ENCODE measurements around the gene CGNL1.
A peak's percentile ranks its signal among the peaks of the same experiment; 100 is the strongest.

Gene CGNL1

GRCh38 chr15:57592836-57593420 lies 216.6 kb downstream of the CGNL1 start:
- Histone ChIP-seq H3K27ac (no peak overlapping the region), H3K27me3 (peaks cover 21% of the 10 kb centered on the region), H3K36me3 (no peaks in the 10 kb centered on the region), H3K9me3 (peaks cover 11% of the 10 kb centered on the region), H3K4me3 (no peak overlapping the region), H4K20me1 (no peaks in the 10 kb centered on the region), H3K4me2 (no peak overlapping the region), H3K9ac (no peak overlapping the region), H3K4me1 (peaks cover 8% of the 10 kb centered on the region)
- no peak for TF ChIP-seq Cebpa-rat (IDR thresholded peaks at IDR 0.05)

DNA sequence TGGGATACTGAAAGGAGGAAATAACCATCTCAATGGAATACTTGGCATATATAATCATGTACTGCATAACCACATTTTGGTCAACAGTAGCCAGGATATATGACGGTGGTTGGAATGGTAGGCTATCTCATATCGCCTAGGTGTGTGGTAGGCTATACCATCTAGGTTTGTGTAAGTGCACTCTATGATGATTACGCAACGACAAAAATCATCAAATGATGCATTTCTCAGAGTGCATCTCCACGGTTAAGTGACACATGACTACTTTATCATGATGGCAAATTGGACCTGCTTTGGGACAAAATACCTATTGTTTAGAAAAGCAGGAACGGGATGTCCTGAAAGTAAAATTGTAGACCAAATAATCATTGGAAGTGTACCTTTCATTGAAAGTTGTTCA lies 218.2 kb downstream of the CGNL1 start:
- no peaks in the 10 kb centered on the region for H3K36me3 ChIP-seq
- 0 out of 2 replicates have a peak overlapping the region, but pooled peaks have one; percentile 22 for H3K4me2 ChIP-seq
- H3K9ac ChIP-seq = no peak overlapping the region
- no peak overlapping the region for H3K27ac ChIP-seq
- H4K20me1 ChIP-seq = no peaks in the 10 kb centered on the region
- TF ChIP-seq Cebpa-rat (IDR thresholded peaks at IDR 0.05) = peak; percentile 33; the same call in 1 of the 2 replicates
- peaks cover 11% of the 10 kb centered on the region for H3K9me3 ChIP-seq
- H3K4me3 ChIP-seq = no peak overlapping the region
- peaks cover 21% of the 10 kb centered on the region for H3K27me3 ChIP-seq
- peaks cover 13% of the 10 kb centered on the region for H3K4me1 ChIP-seq

DNA sequence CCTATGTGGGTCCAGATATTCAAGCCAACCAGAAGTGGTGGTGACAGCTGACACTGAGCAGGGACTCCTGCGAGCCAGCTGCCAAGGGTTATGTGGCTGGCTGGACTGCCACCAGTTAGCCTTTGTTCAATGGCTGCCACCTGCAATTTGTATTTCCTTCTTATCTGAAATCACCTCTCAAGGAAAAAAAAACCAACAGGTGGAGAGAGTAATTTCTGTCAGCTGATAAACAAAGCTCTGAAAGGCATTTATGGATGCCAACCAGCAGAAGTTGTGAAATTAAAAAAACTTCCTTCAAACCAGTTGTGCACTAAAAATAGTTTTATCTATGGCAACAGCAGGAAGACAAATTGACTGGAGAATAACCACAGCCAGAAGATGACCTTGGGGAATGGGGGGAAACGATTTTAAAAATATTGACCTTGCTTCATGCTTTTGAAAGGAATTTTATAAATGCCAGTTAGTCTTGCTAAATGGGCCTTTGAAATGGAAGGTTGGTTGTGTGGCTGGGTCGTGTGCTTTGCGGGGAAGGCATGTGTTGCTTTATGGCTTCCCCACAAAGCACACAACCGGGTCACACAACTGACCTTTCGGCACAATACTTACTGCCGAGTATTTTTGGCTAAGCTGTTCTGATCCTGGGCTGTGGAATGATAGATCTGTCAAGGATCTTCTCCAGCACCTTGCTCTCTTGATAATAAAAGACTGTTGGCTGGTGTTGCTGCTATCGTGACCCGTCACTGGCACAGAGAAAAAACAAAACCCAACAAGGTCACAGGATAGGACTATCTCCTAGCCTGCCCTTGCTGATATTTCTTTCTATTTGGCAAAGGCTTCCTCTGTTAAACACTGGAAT lies 218.9 kb downstream of the CGNL1 start:
- H4K20me1 ChIP-seq = no peaks in the 10 kb centered on the region
- no peak overlapping the region for H3K4me3 ChIP-seq
- peaks cover 21% of the 10 kb centered on the region for H3K27me3 ChIP-seq
- peaks cover 14% of the 10 kb centered on the region for H3K4me1 ChIP-seq
- no peak overlapping the region for H3K9ac ChIP-seq
- H3K9me3 ChIP-seq = peaks cover 11% of the 10 kb centered on the region
- no peak overlapping the region for H3K27ac ChIP-seq
- H3K36me3 ChIP-seq = no peaks in the 10 kb centered on the region
- peak overlapping the region; percentile 22; the same call in 1 of the 2 replicates for H3K4me2 ChIP-seq
- TF ChIP-seq Cebpa-rat (IDR thresholded peaks at IDR 0.05) = no peak

DNA sequence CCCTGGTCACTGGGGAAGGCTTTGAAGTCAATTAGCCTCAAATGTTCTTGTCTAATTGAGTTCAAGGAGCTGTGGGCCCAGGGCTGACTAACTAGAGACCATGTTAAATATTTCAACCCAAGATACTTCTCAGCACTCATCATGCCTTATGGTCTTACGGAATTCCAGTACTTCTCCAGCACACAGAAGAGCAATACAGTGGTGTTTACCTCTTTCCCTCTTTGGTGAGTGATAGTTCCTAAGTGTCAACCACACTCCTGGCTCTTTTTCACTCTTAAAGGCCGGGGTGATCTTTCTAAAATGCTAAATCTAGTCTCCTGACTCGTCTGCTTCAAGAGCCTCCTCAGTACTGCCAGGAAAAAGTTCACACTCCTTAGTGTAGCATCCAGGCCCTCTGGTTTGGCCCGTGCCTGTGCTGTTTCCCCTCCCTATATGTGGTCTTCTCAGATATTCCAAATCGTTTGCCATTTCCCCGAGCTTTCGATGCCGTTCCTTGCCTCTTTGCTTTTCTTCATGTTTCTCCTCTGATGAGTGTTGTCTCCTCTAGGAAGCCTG lies 220.1 kb downstream of the CGNL1 start:
- Histone ChIP-seq H3K9me3 (peaks cover 11% of the 10 kb centered on the region), H3K4me3 (no peak overlapping the region), H4K20me1 (no peaks in the 10 kb centered on the region), H3K4me2 (no peak overlapping the region), H3K4me1 (peaks cover 14% of the 10 kb centered on the region), H3K9ac (no peak overlapping the region), H3K36me3 (no peaks in the 10 kb centered on the region), H3K27me3 (peaks cover 14% of the 10 kb centered on the region), H3K27ac (no peak overlapping the region)
- no peak for TF ChIP-seq Cebpa-rat (IDR thresholded peaks at IDR 0.05)

DNA sequence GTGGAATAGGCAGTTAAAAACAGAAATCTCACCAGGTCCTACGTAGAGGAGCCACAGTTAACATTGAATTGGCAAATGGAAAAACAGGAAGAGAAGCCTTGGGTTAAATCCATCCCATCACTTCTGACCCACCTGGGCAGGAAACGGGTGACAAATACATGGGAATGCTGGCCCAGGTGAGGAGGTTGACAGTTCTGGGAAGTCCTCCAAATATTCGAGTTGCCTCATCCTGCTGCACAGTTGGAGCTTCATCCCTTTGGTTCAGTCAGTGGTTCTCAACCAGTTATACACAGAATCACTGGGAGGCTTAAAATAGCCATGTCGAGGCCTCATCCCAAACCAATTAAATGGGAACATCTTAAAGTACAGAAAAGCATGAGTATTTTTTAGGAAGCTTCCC lies 220.7 kb downstream of the CGNL1 start:
- Histone ChIP-seq H4K20me1 (no peaks in the 10 kb centered on the region), H3K36me3 (no peaks in the 10 kb centered on the region), H3K4me2 (no peak overlapping the region), H3K9ac (no peak overlapping the region), H3K4me1 (peaks cover 14% of the 10 kb centered on the region), H3K4me3 (no peak overlapping the region), H3K27me3 (peaks cover 9% of the 10 kb centered on the region), H3K27ac (no peak overlapping the region), H3K9me3 (peaks cover 8% of the 10 kb centered on the region)
- no peak for TF ChIP-seq Cebpa-rat (IDR thresholded peaks at IDR 0.05)

DNA sequence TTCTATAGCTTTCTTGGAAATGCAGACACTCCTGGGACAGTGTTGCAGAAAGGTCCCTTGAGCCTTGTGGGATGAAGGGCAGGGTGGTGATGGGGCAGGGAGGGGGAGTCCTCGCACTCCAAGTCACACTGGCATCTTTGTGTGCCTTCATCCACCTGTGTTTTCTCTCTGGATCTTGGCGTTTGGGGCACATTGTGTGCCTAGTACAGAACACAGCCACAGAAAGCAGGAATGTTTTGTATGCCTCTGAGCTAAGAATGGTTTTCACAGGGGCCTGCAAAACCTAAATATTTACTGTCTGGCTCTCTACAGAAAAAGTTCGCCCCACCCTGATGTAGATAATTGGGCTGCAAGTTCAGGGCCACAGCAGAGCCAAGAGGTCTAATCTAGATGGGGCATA lies 221.1 kb downstream of the CGNL1 start:
- Histone ChIP-seq H3K4me1 (peaks cover 14% of the 10 kb centered on the region), H4K20me1 (no peaks in the 10 kb centered on the region), H3K9ac (no peak overlapping the region), H3K4me2 (no peak overlapping the region), H3K9me3 (0 out of 2 replicates have a peak, but pooled peaks cover 5% of the 10 kb centered on the region), H3K36me3 (no peaks in the 10 kb centered on the region), H3K27me3 (peaks cover 5% of the 10 kb centered on the region; the same call in 1 of the 2 replicates), H3K4me3 (no peak overlapping the region), H3K27ac (no peak overlapping the region)
- no peak for TF ChIP-seq Cebpa-rat (IDR thresholded peaks at IDR 0.05)

GRCh38 chr15:57598346-57598745 lies 222.0 kb downstream of the CGNL1 start:
- H4K20me1 ChIP-seq = no peaks in the 10 kb centered on the region
- H3K4me3 ChIP-seq = no peak overlapping the region
- H3K9me3 ChIP-seq = no peaks in the 10 kb centered on the region
- no peak for TF ChIP-seq Cebpa-rat (IDR thresholded peaks at IDR 0.05)
- H3K36me3 ChIP-seq = no peaks in the 10 kb centered on the region
- peaks cover 14% of the 10 kb centered on the region for H3K4me1 ChIP-seq
- no peaks in the 10 kb centered on the region for H3K27me3 ChIP-seq
- no peak overlapping the region for H3K9ac ChIP-seq
- no peak overlapping the region for H3K4me2 ChIP-seq
- no peak overlapping the region for H3K27ac ChIP-seq

- H3K4me3 ChIP-seq = no peak overlapping the region
- no peak overlapping the region for H3K27ac ChIP-seq
- no peaks in the 10 kb centered on the region for H3K9me3 ChIP-seq
- peaks cover 14% of the 10 kb centered on the region for H3K4me1 ChIP-seq
- TF ChIP-seq Cebpa-rat (IDR thresholded peaks at IDR 0.05) = no peak
- H3K4me2 ChIP-seq = no peak overlapping the region
- no peaks in the 10 kb centered on the region for H3K27me3 ChIP-seq
- H3K36me3 ChIP-seq = no peaks in the 10 kb centered on the region
- H4K20me1 ChIP-seq = no peaks in the 10 kb centered on the region
- no peak overlapping the region for H3K9ac ChIP-seq
These were observed 223.0 kb downstream of the CGNL1 start for GRCh38 chr15:57599296-57599810.

GRCh38 chr15:57600197-57600596 lies 223.9 kb downstream of the CGNL1 start:
- no peak overlapping the region for H3K27ac ChIP-seq
- H3K4me3 ChIP-seq = no peak overlapping the region
- H4K20me1 ChIP-seq = no peaks in the 10 kb centered on the region
- no peak overlapping the region for H3K9ac ChIP-seq
- H3K9me3 ChIP-seq = no peaks in the 10 kb centered on the region
- no peaks in the 10 kb centered on the region for H3K36me3 ChIP-seq
- no peaks in the 10 kb centered on the region for H3K27me3 ChIP-seq
- no peak for TF ChIP-seq Cebpa-rat (IDR thresholded peaks at IDR 0.05)
- H3K4me2 ChIP-seq = no peak overlapping the region
- H3K4me1 ChIP-seq = peaks cover 9% of the 10 kb centered on the region
